Colon (tissue), 2 donors: ENCODE results near the gene UNC5B.

Source experiments
- FAIRE-seq: peaks from 2 replicates; lab custom pipeline; 2012; peaks lifted over from hg19 to GRCh38; lab: Jason Lieb, UNC
- donor health status: control.
- donor health status: control.

The UNC5B gene

DNA sequence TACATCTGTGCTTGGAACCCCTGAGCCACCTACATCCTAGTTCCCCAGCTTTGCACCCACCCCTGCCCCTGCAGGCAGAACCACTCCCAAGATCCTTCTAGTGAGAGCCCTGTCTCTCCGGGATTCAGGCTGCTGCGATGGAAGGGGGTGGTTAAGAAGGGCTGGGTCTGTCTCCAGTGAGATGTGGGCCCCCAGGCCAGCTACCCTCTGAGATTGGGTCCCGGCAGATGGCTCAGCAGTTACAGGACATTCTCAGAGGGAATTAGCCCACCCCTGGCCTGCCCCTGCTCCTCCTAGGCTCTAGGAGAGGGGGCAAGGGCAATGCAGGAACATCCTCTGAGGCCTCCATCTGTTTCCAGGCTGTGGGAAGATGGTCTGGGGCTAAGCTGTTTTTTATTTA lies 134.4 kb downstream of the UNC5B start:
- no peak for FAIRE-seq

DNA sequence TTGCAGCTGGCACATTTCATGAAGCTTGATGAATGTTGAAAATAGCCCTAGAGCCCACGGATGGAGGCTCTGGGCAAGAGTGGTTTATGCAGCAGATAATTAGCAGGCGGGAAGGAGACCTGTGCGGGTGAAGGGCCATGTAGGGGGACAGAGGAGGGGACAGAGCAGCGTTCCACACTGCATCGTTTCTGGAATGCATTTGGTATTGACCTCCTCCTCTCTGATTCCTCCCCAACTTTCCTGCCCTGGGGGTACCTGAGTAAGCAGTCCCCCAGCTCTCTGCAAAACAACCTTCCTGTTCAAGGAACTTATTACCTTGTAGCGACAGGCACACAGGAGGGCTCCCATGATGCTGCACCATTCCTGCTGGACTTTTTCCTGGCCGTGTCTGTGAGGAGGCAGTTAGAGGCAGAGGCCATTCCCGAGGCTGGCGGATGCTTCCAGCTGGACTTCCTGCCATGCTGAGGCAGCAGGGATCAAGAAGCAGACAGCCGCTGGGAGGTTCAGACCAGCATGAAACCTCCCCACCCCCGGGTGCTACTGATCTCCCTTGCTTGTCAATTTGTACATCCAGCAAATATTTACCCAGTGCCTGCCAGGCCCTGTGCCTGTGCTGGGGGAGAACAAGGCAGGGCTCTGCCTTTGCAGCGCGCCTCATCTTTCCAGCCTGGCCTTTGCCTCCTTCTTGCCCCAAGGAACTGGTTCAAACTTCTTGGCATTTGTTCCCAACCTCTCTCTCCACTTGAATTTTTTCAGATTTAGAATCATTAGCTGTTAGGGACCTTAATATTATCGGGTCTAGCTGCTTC lies 135.4 kb downstream of the UNC5B start:
- FAIRE-seq: no peak

DNA sequence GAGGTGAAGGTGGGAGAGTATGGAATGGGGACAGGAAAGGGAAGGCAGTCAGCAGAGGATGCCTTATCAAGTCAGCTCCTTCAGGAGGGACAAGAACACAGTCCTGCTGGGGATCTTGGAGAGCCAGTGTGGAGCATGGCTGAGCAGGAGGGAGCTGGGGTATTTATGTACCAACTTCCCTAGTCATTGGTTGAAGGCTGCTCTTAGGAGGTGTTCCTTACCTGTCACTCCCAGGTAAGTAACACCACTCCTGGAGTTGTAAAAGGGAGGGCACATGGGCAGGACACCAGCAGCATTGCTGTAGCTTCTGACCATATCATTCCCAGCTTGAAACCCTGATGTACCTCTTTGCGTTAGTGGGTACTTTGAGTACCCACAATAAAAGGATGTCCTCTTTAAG lies 136.5 kb downstream of the UNC5B start:
- no peak for FAIRE-seq

DNA sequence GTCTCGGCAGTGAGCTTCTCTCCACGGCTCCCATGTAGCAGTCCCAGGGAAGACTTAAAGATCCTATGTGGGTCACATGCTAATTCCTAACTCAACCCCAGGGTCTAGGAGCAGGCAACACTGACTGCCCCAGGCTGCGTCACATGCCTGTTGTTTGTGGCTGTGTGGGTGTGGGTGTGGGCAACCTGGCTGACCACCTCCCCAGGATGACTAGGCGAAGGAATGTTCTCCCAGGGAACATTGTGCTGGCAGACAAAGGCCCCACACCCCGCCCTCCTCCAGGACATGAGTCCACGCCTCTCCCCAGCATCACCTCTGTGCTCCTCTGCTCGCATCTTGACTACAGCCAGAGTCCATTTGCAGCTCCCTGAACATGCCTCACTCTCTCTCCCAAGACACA lies 137.0 kb downstream of the UNC5B start:
- no peak for FAIRE-seq

DNA sequence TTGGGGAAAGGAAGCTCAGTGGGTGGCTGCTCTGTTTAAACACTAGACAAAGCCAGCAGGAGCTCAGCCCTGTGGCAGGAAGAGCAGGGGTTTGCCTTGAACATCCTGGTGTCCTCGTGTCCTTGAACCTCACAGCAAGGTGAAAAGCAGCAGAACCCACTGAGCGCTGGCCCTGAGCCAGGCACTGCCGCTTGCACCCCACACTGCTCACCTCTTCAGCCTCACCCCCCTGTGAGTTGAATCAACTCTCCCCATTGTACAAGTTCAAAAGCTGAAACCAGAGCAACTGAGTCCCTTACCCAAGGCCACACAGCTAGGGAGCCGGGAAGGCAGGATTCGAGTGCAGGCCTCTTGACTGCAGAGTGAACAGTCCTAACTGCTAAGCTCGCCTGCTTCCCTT lies 138.7 kb downstream of the UNC5B start:
- no peak for FAIRE-seq

DNA sequence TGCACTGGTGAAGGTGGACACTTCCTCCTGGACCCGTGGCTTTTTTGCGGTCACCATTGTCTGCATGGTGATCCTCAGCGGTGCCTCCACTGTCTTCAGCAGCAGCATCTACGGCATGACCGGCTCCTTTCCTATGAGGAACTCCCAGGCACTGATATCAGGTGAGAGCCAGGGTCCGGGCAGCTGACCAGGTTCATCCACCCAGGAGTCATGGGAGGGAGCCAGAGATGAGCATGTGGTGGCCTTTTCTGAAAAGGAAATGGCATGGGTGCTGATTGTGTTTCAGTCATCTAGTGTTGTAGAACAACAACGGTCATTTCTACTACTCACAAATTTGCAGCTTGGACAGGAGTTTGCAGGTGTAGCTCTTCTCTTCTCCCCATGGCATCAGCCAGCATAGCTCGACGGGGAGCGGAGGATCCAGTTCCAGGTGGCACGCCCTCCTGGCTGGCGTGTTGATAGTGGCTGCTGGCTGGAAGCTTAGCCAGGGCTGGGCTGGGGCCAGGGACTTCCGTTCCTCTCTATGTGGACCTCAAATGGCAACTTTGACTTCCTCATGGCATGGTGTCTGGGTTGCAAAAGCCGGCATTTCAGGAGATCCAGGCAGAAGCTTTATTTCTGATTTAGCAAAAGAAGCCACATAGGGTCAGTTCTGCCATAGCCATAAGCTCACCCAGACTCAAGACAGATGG lies 139.4 kb downstream of the UNC5B start:
- no peak for FAIRE-seq
